Measurements from ENCODE around the gene IQCK.
"Not testable (repeated sequence)": the region's sequence is repeated elsewhere in the genome, so short reads cannot be mapped to it uniquely, and the experiment has no call there.

The IQCK gene

DNA sequence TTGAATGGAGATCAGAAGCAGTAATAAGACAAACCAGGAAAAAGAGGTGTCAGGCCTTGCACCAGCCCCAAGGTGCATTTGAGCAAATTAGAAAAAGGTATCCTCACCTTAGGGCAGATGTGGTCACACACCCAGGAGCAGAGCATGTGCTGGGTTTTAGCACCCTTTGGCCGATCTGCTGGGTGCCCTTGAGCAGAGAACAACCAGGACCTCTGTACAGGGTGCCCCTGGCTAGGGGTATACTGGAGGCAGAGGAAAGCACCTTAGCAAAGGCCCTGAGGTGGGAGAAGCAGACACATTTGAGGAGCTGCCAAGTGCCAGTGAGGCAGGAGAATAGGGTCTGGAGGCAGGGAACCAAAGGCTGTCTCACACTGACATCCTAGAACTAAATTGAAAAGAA, 67.0 kb downstream of the IQCK start:
- Histone ChIP-seq H3K23ac (ENCODE audit: low read length in 2 of 2) (no peak overlapping the region), H3K9ac (ENCODE audit: low read length) (peak overlapping the region; percentile 55), H2BK15ac (ENCODE audit: low read depth, poor library complexity, severe bottlenecking) (no peak overlapping the region), H3K4ac (ENCODE audit: low read depth in 1 of 2, low read length in 2 of 2) (no peak overlapping the region), H3K27ac (ENCODE audit: low read length, poor library complexity, severe bottlenecking) (no peak overlapping the region), H3K4me2 (ENCODE audit: low read length, poor library complexity, severe bottlenecking) (no peak overlapping the region), H3K9me3 (ENCODE audit: control insufficient read depth, low read length) (no peaks in the 10 kb centered on the region), H3K36me3 (ENCODE audit: control insufficient read depth in 1 of 2, insufficient read depth in 2 of 2, low read depth in 1 of 2, low read length in 2 of 2) (no peaks in the 10 kb centered on the region), H3K27me3 (ENCODE audit: control insufficient read depth in 1 of 2, insufficient read depth in 1 of 2, low read length in 2 of 2) (no peaks in the 10 kb centered on the region), H3K4me1 (ENCODE audit: control insufficient read depth, insufficient read depth, low read depth, low read length) (no peaks in the 10 kb centered on the region), H4K91ac (ENCODE audit: low read length) (no peak overlapping the region), H4K8ac (ENCODE audit: low read length) (no peak overlapping the region), H3K18ac (ENCODE audit: low read depth in 1 of 2, low read length in 2 of 2) (no peak overlapping the region), H3K14ac (ENCODE audit: low read length in 2 of 2) (no peak overlapping the region), H2AK5ac (ENCODE audit: low read length, severe bottlenecking) (no peak overlapping the region), H2AFZ (ENCODE audit: low read depth, low read length) (no peak overlapping the region), H3K4me3 (ENCODE audit: insufficient read depth in 1 of 2, low read depth in 1 of 2, low read length in 2 of 2) (peak overlapping the region in 1 of 2 experiments; percentile 42), H2BK5ac (ENCODE audit: low read depth, low read length, poor library complexity, severe bottlenecking) (no peak overlapping the region), H2BK12ac (ENCODE audit: low read length in 2 of 2) (no peak overlapping the region), H3K79me1 (replicated peaks; ENCODE audit: low read length, poor library complexity, severe bottlenecking) (no peaks in the 10 kb centered on the region), H2BK120ac (ENCODE audit: low read depth, low read length) (no peak overlapping the region)
- DNase-seq, result no peak
- 96% methylated on average over 1 of the region's 1 CpG for WGBS

DNA sequence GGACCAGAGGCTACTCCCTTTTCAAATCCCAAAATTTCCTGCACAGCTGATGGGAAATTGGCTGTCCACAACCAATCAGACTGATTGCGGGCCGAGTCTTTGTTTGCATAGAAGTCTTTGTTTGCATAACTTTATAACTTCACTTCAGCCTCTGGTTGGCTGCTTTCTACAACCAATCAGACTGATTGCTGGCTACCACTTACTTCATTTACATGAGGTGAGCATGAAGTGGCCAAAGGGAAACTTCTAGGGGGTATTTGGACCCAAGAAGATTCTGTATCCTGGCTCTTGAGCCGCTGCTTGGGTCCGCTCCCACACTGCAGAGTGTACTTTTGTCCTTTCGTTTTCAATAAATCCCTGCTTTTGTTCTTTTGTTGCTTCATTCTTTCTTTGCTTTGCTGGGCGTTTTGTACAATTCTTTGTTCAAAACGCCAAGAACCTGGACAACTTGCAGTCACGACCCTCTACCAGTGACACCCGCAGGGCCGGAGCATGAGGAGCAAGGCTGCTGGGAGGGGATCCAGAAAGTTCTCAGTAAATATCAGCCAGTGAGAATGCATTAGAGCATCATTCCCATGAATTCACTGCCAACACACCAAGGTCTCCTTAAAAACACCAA, 67.5 kb downstream of the IQCK start:
- peak overlapping the region; percentile 55 for H3K9ac ChIP-seq (ENCODE audit: low read length)
- H2BK15ac ChIP-seq (ENCODE audit: low read depth, poor library complexity, severe bottlenecking), result no peak overlapping the region
- H3K27me3 ChIP-seq (ENCODE audit: control insufficient read depth in 1 of 2, insufficient read depth in 1 of 2, low read length in 2 of 2), result no peaks in the 10 kb centered on the region
- no peak overlapping the region for H4K8ac ChIP-seq (ENCODE audit: low read length)
- H3K23ac ChIP-seq (ENCODE audit: low read length in 2 of 2), result no peak overlapping the region
- no peak overlapping the region for H2AFZ ChIP-seq (ENCODE audit: low read depth, low read length)
- no peaks in the 10 kb centered on the region for H3K79me1 ChIP-seq (replicated peaks; ENCODE audit: low read length, poor library complexity, severe bottlenecking)
- no peak for DNase-seq
- 86% methylated on average over 9 of the region's 10 CpGs for WGBS
- no peak overlapping the region for H3K4me2 ChIP-seq (ENCODE audit: low read length, poor library complexity, severe bottlenecking)
- H2BK5ac ChIP-seq (ENCODE audit: low read depth, low read length, poor library complexity, severe bottlenecking), result no peak overlapping the region
- H4K91ac ChIP-seq (ENCODE audit: low read length), result no peak overlapping the region
- H2AK5ac ChIP-seq (ENCODE audit: low read length, severe bottlenecking), result no peak overlapping the region
- no peak overlapping the region for H3K4ac ChIP-seq (ENCODE audit: low read depth in 1 of 2, low read length in 2 of 2)
- no peak overlapping the region for H3K14ac ChIP-seq (ENCODE audit: low read length in 2 of 2)
- no peak overlapping the region for H3K27ac ChIP-seq (ENCODE audit: low read length, poor library complexity, severe bottlenecking)
- no peak overlapping the region for H2BK120ac ChIP-seq (ENCODE audit: low read depth, low read length)
- H3K36me3 ChIP-seq (ENCODE audit: control insufficient read depth in 1 of 2, insufficient read depth in 2 of 2, low read depth in 1 of 2, low read length in 2 of 2), result no peaks in the 10 kb centered on the region
- H3K9me3 ChIP-seq (ENCODE audit: control insufficient read depth, low read length), result no peaks in the 10 kb centered on the region
- H3K18ac ChIP-seq (ENCODE audit: low read depth in 1 of 2, low read length in 2 of 2), result no peak overlapping the region
- H2BK12ac ChIP-seq (ENCODE audit: low read length in 2 of 2), result no peak overlapping the region
- no peaks in the 10 kb centered on the region for H3K4me1 ChIP-seq (ENCODE audit: control insufficient read depth, insufficient read depth, low read depth, low read length)
- H3K4me3 ChIP-seq (ENCODE audit: insufficient read depth in 1 of 2, low read depth in 1 of 2, low read length in 2 of 2), result peak overlapping the region in 1 of 2 experiments; percentile 42

DNA sequence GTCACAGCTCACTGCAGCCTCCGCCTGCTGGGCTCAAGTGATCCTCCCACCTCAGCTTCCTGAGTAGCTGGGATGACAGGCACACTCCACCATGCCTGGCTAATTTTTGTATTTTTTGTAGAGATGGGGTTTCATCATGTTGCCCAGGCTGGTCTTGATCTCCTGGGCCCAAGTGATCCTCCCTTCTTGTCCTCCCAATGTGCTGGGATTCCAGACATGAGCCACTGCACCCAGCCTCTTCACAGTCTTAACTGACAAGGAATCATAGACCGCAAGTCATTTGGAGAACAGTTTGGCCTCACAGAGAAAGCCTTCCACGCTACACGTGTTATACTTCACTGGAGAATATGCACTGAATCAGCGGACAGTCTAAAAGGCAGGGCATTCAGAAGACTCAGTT, 83.3 kb downstream of the IQCK start:
- H3K4ac ChIP-seq (ENCODE audit: low read depth in 1 of 2, low read length in 2 of 2); DNase-seq; H3K18ac ChIP-seq (ENCODE audit: low read depth in 1 of 2, low read length in 2 of 2); H3K4me3 ChIP-seq (ENCODE audit: insufficient read depth in 1 of 2, low read depth in 1 of 2, low read length in 2 of 2); H2BK12ac ChIP-seq (ENCODE audit: low read length in 2 of 2); H4K8ac ChIP-seq (ENCODE audit: low read length); H2AK5ac ChIP-seq (ENCODE audit: low read length, severe bottlenecking); H3K27me3 ChIP-seq (ENCODE audit: control insufficient read depth in 1 of 2, insufficient read depth in 1 of 2, low read length in 2 of 2); H4K91ac ChIP-seq (ENCODE audit: low read length); H3K14ac ChIP-seq (ENCODE audit: low read length in 2 of 2); H2BK15ac ChIP-seq (ENCODE audit: low read depth, poor library complexity, severe bottlenecking); H3K4me2 ChIP-seq (ENCODE audit: low read length, poor library complexity, severe bottlenecking); H3K36me3 ChIP-seq (ENCODE audit: control insufficient read depth in 1 of 2, insufficient read depth in 2 of 2, low read depth in 1 of 2, low read length in 2 of 2); H2AFZ ChIP-seq (ENCODE audit: low read depth, low read length); H3K23ac ChIP-seq (ENCODE audit: low read length in 2 of 2); H3K9me3 ChIP-seq (ENCODE audit: control insufficient read depth, low read length); H3K79me1 ChIP-seq (replicated peaks; ENCODE audit: low read length, poor library complexity, severe bottlenecking); H3K4me1 ChIP-seq (ENCODE audit: control insufficient read depth, insufficient read depth, low read depth, low read length); H3K9ac ChIP-seq (ENCODE audit: low read length); H3K27ac ChIP-seq (ENCODE audit: low read length, poor library complexity, severe bottlenecking); H2BK120ac ChIP-seq (ENCODE audit: low read depth, low read length); H2BK5ac ChIP-seq (ENCODE audit: low read depth, low read length, poor library complexity, severe bottlenecking): not testable (repeated sequence)
- no CpG with 5 or more reads among the region's 5 CpGs for WGBS

DNA sequence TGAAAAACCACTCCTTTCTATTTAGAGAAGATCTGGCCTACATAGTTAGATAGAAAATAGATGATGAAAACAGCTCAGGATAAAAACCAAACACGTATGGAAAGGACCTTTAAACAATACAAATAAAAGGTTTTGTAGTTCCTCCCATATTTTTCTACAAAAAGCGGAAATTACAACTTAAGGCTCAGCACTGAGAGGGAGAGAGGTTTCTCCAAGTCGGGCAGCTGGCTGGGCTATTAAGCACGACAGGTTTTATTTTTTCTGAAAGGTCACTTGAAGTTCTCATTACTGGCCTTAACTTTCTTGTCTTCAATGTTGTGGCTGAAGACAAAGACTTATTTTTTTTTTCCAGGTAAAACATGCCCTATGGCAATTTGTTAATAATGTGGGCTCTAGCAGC, 83.8 kb downstream of the IQCK start:
- not testable (repeated sequence) for H3K36me3 ChIP-seq (ENCODE audit: control insufficient read depth in 1 of 2, insufficient read depth in 2 of 2, low read depth in 1 of 2, low read length in 2 of 2); H2BK120ac ChIP-seq (ENCODE audit: low read depth, low read length); H3K4me3 ChIP-seq (ENCODE audit: insufficient read depth in 1 of 2, low read depth in 1 of 2, low read length in 2 of 2); H3K9me3 ChIP-seq (ENCODE audit: control insufficient read depth, low read length); H3K27me3 ChIP-seq (ENCODE audit: control insufficient read depth in 1 of 2, insufficient read depth in 1 of 2, low read length in 2 of 2); DNase-seq; H4K8ac ChIP-seq (ENCODE audit: low read length); H3K18ac ChIP-seq (ENCODE audit: low read depth in 1 of 2, low read length in 2 of 2); H2BK5ac ChIP-seq (ENCODE audit: low read depth, low read length, poor library complexity, severe bottlenecking); H2BK15ac ChIP-seq (ENCODE audit: low read depth, poor library complexity, severe bottlenecking); H2AK5ac ChIP-seq (ENCODE audit: low read length, severe bottlenecking); H3K4ac ChIP-seq (ENCODE audit: low read depth in 1 of 2, low read length in 2 of 2); H3K4me2 ChIP-seq (ENCODE audit: low read length, poor library complexity, severe bottlenecking); H3K79me1 ChIP-seq (replicated peaks; ENCODE audit: low read length, poor library complexity, severe bottlenecking); H3K23ac ChIP-seq (ENCODE audit: low read length in 2 of 2); H3K27ac ChIP-seq (ENCODE audit: low read length, poor library complexity, severe bottlenecking); H4K91ac ChIP-seq (ENCODE audit: low read length); H2BK12ac ChIP-seq (ENCODE audit: low read length in 2 of 2); H3K14ac ChIP-seq (ENCODE audit: low read length in 2 of 2); H2AFZ ChIP-seq (ENCODE audit: low read depth, low read length); H3K4me1 ChIP-seq (ENCODE audit: control insufficient read depth, insufficient read depth, low read depth, low read length); H3K9ac ChIP-seq (ENCODE audit: low read length)
- no CpG with 5 or more reads among the region's 4 CpGs for WGBS

All from mesenchymal stem cell (in vitro differentiated cells and primary cell).